Activated naive CD4-positive, alpha-beta T cell treated with anti-CD3 and anti-CD28 coated beads, Interleukin-2, amount 50 U/mL, for 24 hours (primary cell): ENCODE results near the gene DDIT3.
A peak's percentile ranks its signal among the peaks of the same experiment; 100 is the strongest.

Experiments
- H3K27ac Mint-ChIP-seq: one replicate; pipeline ENCODE4 v1.8.0; 2021; ENCODE audit warnings: mild to moderate bottlenecking, mixed read lengths
- H3K27me3 Mint-ChIP-seq: one replicate; pipeline ENCODE4 v1.8.0; 2021; ENCODE audit warnings: mixed read lengths
- H3K36me3 Mint-ChIP-seq: one replicate; pipeline ENCODE4 v1.8.0; 2021; ENCODE audit warnings: mixed read lengths
- H3K4me1 Mint-ChIP-seq: one replicate; pipeline ENCODE4 v1.8.0; 2021; ENCODE audit warnings: mixed read lengths
- H3K4me3 Mint-ChIP-seq: one replicate; pipeline ENCODE4 v1.8.0; 2021; ENCODE audit warnings: mild to moderate bottlenecking, mixed read lengths
- H3K9me3 Mint-ChIP-seq: one replicate; pipeline ENCODE4 v1.8.0; 2021; ENCODE audit warnings: mixed read lengths

The DDIT3 gene

GRCh38 chr12:57550641-57551549 lies 30.6 kb upstream of the DDIT3 start:
- Mint-ChIP-seq H3K36me3 (no peaks in the 10 kb centered on the region), H3K27me3 (peaks cover 2% of the 10 kb centered on the region), H3K9me3 (no peaks in the 10 kb centered on the region), H3K4me3 (peak overlapping the region; percentile 58), H3K4me1 (peaks cover 28% of the 10 kb centered on the region), H3K27ac (no peak overlapping the region)

GRCh38 chr12:57549909-57550640 lies 29.8 kb upstream of the DDIT3 start, which contains the start of gene KIF5A:
Gene KIF5A, plus strand, starts transcription at chr12:57550044. Its CDS starts 228 bp downstream, at chr12:57550272.
- H3K4me1 Mint-ChIP-seq, result peaks cover 36% of the 10 kb centered on the region
- H3K27ac Mint-ChIP-seq, result no peak within 1 kb of the TSS
- no peaks in the 10 kb centered on the region for H3K9me3 Mint-ChIP-seq
- H3K4me3 Mint-ChIP-seq, result peak within 1 kb of the TSS; percentile 76
- H3K36me3 Mint-ChIP-seq, result no peaks in the 10 kb centered on the region
- peaks cover 2% of the 10 kb centered on the region for H3K27me3 Mint-ChIP-seq

GRCh38 chr12:57549203-57549908 lies 29.0 kb upstream of the DDIT3 start:
- no peaks in the 10 kb centered on the region for H3K36me3 Mint-ChIP-seq
- H3K4me3 Mint-ChIP-seq, result peak overlapping the region; percentile 71
- no peaks in the 10 kb centered on the region for H3K9me3 Mint-ChIP-seq
- peaks cover 42% of the 10 kb centered on the region for H3K4me1 Mint-ChIP-seq
- no peak overlapping the region for H3K27ac Mint-ChIP-seq
- peaks cover 2% of the 10 kb centered on the region for H3K27me3 Mint-ChIP-seq

GRCh38 chr12:57548488-57548887 lies 28.2 kb upstream of the DDIT3 start:
- peak overlapping the region; percentile 30 for H3K4me3 Mint-ChIP-seq
- H3K9me3 Mint-ChIP-seq, result no peaks in the 10 kb centered on the region
- peak overlapping the region; percentile 11 for H3K27ac Mint-ChIP-seq
- H3K36me3 Mint-ChIP-seq, result no peaks in the 10 kb centered on the region
- peaks cover 48% of the 10 kb centered on the region for H3K4me1 Mint-ChIP-seq
- peaks cover 2% of the 10 kb centered on the region for H3K27me3 Mint-ChIP-seq

GRCh38 chr12:57548013-57548315 lies 27.6 kb upstream of the DDIT3 start:
- no peaks in the 10 kb centered on the region for H3K9me3 Mint-ChIP-seq
- no peaks in the 10 kb centered on the region for H3K36me3 Mint-ChIP-seq
- H3K4me1 Mint-ChIP-seq, result peaks cover 50% of the 10 kb centered on the region
- H3K27me3 Mint-ChIP-seq, result peaks cover 2% of the 10 kb centered on the region
- H3K27ac Mint-ChIP-seq, result no peak overlapping the region
- no peak overlapping the region for H3K4me3 Mint-ChIP-seq

GRCh38 chr12:57547288-57548012 lies 27.1 kb upstream of the DDIT3 start:
- H3K4me1 Mint-ChIP-seq, result peaks cover 50% of the 10 kb centered on the region

GRCh38 chr12:57546438-57547287 lies 26.3 kb upstream of the DDIT3 start, which contains the start of gene DCTN2:
Gene DCTN2, minus strand, starts transcription at chr12:57547192. Its CDS starts 129 bp downstream, at chr12:57547063.
- H3K36me3 Mint-ChIP-seq, result no peaks in the 10 kb centered on the region
- H3K27ac Mint-ChIP-seq, result peak within 1 kb of the TSS; percentile 94
- H3K27me3 Mint-ChIP-seq, result peaks cover 2% of the 10 kb centered on the region
- no peaks in the 10 kb centered on the region for H3K9me3 Mint-ChIP-seq
- H3K4me3 Mint-ChIP-seq, result peak within 1 kb of the TSS; percentile 98
- H3K4me1 Mint-ChIP-seq, result peaks cover 50% of the 10 kb centered on the region

More at GRCh38 chr12:57547288-57548012, 27.1 kb upstream of the DDIT3 start:
- peaks cover 2% of the 10 kb centered on the region for H3K27me3 Mint-ChIP-seq
- no peaks in the 10 kb centered on the region for H3K36me3 Mint-ChIP-seq
- H3K9me3 Mint-ChIP-seq, result no peaks in the 10 kb centered on the region
- peak overlapping the region; percentile 94 for H3K27ac Mint-ChIP-seq
- peak overlapping the region; percentile 98 for H3K4me3 Mint-ChIP-seq

GRCh38 chr12:57545809-57546437 lies 25.6 kb upstream of the DDIT3 start:
- Mint-ChIP-seq H3K4me1 (peaks cover 47% of the 10 kb centered on the region), H3K4me3 (peak overlapping the region; percentile 98), H3K27me3 (peaks cover 2% of the 10 kb centered on the region), H3K9me3 (no peaks in the 10 kb centered on the region), H3K27ac (peak overlapping the region; percentile 94), H3K36me3 (no peaks in the 10 kb centered on the region)

GRCh38 chr12:57543581-57543980 lies 23.3 kb upstream of the DDIT3 start:
- Mint-ChIP-seq H3K9me3 (no peaks in the 10 kb centered on the region), H3K36me3 (peaks cover 2% of the 10 kb centered on the region), H3K4me3 (no peak overlapping the region), H3K27ac (no peak overlapping the region), H3K4me1 (peaks cover 41% of the 10 kb centered on the region), H3K27me3 (no peaks in the 10 kb centered on the region)

GRCh38 chr12:57541717-57542116 lies 21.4 kb upstream of the DDIT3 start:
- Mint-ChIP-seq H3K4me3 (no peak overlapping the region), H3K27ac (no peak overlapping the region), H3K4me1 (peaks cover 33% of the 10 kb centered on the region), H3K27me3 (no peaks in the 10 kb centered on the region), H3K36me3 (peaks cover 4% of the 10 kb centered on the region), H3K9me3 (no peaks in the 10 kb centered on the region)

- H3K27ac Mint-ChIP-seq, result no peak overlapping the region
- peaks cover 29% of the 10 kb centered on the region for H3K4me1 Mint-ChIP-seq
- no peaks in the 10 kb centered on the region for H3K9me3 Mint-ChIP-seq
- H3K4me3 Mint-ChIP-seq, result no peak overlapping the region
- H3K27me3 Mint-ChIP-seq, result no peaks in the 10 kb centered on the region
- peaks cover 4% of the 10 kb centered on the region for H3K36me3 Mint-ChIP-seq
These were observed 20.7 kb upstream of the DDIT3 start for GRCh38 chr12:57541001-57541400.

GRCh38 chr12:57539134-57539768 lies 18.9 kb upstream of the DDIT3 start:
- Mint-ChIP-seq H3K36me3 (peaks cover 4% of the 10 kb centered on the region), H3K9me3 (no peaks in the 10 kb centered on the region), H3K27me3 (no peaks in the 10 kb centered on the region), H3K4me3 (no peak overlapping the region), H3K27ac (peak overlapping the region; percentile 48), H3K4me1 (peaks cover 15% of the 10 kb centered on the region)

GRCh38 chr12:57536597-57536942 lies 16.3 kb upstream of the DDIT3 start:
- H3K9me3 Mint-ChIP-seq, result no peaks in the 10 kb centered on the region
- H3K27ac Mint-ChIP-seq, result no peak overlapping the region
- no peaks in the 10 kb centered on the region for H3K27me3 Mint-ChIP-seq
- H3K4me3 Mint-ChIP-seq, result no peak overlapping the region
- peaks cover 4% of the 10 kb centered on the region for H3K36me3 Mint-ChIP-seq
- peaks cover 7% of the 10 kb centered on the region for H3K4me1 Mint-ChIP-seq
